Uterus (tissue), 4 donors: Measurements from ENCODE around the gene CCDC148. TPM values are rescaled to one million over a fixed set of nuclear protein-coding genes. Genes with fewer than 3 reads are reported as not detected.

Source experiments
- DNase-seq, 2 donors: peaks; one replicate each; pipeline ENCODE4 v3.0.0-alpha.2; 2019 to 2020
- H3K27ac ChIP-seq, 2 donors: fragments of 200-600 bp; sonication (generic); 1 replicate in 1 of 2; 2 replicates in 1 of 2; pipeline ENCODE4 v1.5.1; 2016 to 2018
- H3K27me3 ChIP-seq, 2 donors: fragments of 200-600 bp; sonication (generic); one replicate each; pipeline ENCODE4 v1.5.1; 2018 to 2019; ENCODE audit warnings: control low read depth in 1 of 2
- H3K36me3 ChIP-seq, 2 donors: fragments of 200-600 bp; sonication (generic); one replicate each; pipeline ENCODE4 v1.5.1; 2019; ENCODE audit warnings: control low read depth in 1 of 2
- H3K4me1 ChIP-seq, 2 donors: fragments of 200-600 bp; sonication (generic); one replicate each; pipeline ENCODE4 v1.5.1; 2018 to 2019; ENCODE audit warnings: control low read depth in 1 of 2
- H3K4me3 ChIP-seq, 2 donors: fragments of 200-600 bp; sonication (generic); 1 replicate in 1 of 2; 2 replicates in 1 of 2; pipeline ENCODE4 v1.5.1; 2018 to 2019; ENCODE audit warnings: mild to moderate bottlenecking in 1 of 2
- H3K9me3 ChIP-seq, 2 donors: fragments of 200-600 bp; sonication (generic); one replicate each; pipeline ENCODE4 v1.5.1; 2019; ENCODE audit warnings: control low read depth in 1 of 2
- CTCF ChIP-seq, 4 experiments: fragments of 200-600 bp in 2 of 4; fragments of 450-650 bp in 2 of 4; sonication (generic) in 2 of 4; IDR thresholded peaks; one replicate each; pipeline ENCODE4 v1.5.1; 2016 to 2019; ENCODE audit warnings: antibody characterized with exemption in 4 of 4, mild to moderate bottlenecking in 2 of 4, moderate library complexity in 1 of 4
- POLR2A ChIP-seq, 2 donors: fragments of 450-650 bp; IDR thresholded peaks; one replicate each; pipeline ENCODE4 v1.6.1; 2016; ENCODE audit warnings: antibody characterized with exemption in 2 of 2, mild to moderate bottlenecking in 1 of 2, moderate library complexity in 1 of 2
- intact Hi-C: fragments of 100-400 bp; cut with DNase I; formaldehyde crosslinking; loops from one replicate; pipeline ENCODE4 v1.15.1; 2023; ENCODE audit warnings: low total_unique reads
- total RNA-seq, 4 donors: library from RNA; depleted of rRNA in 3 of 4; stranded (reverse); fragments of >200 nt in 3 of 4; gene quantifications; one replicate each; pipeline versions ENCODE4 v1.1.0 to v1.2.4, GENCODE V29; 2014 to 2023
- donor health status: DM: yes; HTN: yes; CAD: no.

CCDC148 gene
- total RNA-seq, 4 donors from 2014 or later, result 0.77 to 9.7 (median 3.0) TPM; not detected in 1

DNA sequence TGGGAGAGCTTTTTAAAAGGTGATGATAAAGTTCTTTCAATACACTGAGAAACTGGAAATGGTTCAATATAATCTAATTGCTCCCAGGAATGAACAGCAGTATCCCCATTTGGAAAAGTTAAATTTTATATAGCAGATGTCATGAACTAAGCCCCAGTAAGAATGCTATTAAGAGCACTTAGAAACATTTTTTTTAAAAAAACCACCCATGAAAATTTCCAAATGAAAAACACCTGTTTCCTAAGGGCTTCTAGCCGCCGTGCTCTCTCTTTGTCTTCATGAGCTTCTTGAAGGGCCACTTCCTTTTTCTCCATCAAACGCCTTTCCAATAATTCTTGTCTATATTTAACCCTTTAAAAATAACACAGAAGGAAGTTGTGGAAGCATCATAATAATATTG lies 277.9 kb downstream of the CCDC148 start:
- H3K9me3 ChIP-seq, result no peaks in the 10 kb centered on the region
- H3K27me3 ChIP-seq, result no peaks in the 10 kb centered on the region
- no peaks in the 10 kb centered on the region for H3K4me1 ChIP-seq
- intact Hi-C loops, result no loop called here
- H3K27ac ChIP-seq, result no peak overlapping the region
- no peaks in the 10 kb centered on the region for H3K36me3 ChIP-seq
- no peak overlapping the region for H3K4me3 ChIP-seq
- TF ChIP-seq POLR2A (IDR thresholded peaks at IDR 0.05) (no peak), CTCF (IDR thresholded peaks at IDR 0.05) (no peak)
- no peak for DNase-seq

DNA sequence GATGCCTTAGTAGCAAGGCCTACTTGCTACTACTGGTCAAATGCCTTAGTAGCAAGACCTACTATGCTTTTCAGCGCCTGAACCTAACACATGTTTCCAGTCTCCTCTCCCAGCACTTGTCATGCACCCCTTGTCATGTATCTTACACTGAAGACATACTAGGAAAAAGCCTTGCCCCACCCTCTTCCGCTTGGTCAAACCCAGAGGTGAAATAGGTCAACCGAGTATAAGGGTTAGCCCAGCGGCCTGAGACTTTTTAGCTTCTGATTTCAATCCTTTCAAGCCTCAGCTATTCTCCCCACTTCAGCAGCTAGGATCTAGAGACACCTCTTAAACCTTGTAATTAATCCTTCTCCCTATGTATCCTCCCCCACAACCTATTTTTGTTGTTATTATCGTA lies 281.6 kb downstream of the CCDC148 start:
- H3K4me1 ChIP-seq, result no peaks in the 10 kb centered on the region
- no peak for DNase-seq
- H3K27ac ChIP-seq, result no peak overlapping the region
- H3K27me3 ChIP-seq, result no peaks in the 10 kb centered on the region
- H3K4me3 ChIP-seq, result no peak overlapping the region
- no peaks in the 10 kb centered on the region for H3K9me3 ChIP-seq
- no peak for TF ChIP-seq POLR2A (IDR thresholded peaks at IDR 0.05)
- no peak for TF ChIP-seq CTCF (IDR thresholded peaks at IDR 0.05)
- intact Hi-C loops, result no loop called here
- no peaks in the 10 kb centered on the region for H3K36me3 ChIP-seq

GRCh38 chr2:158174495-158174894 lies 282.1 kb downstream of the CCDC148 start:
- no peak overlapping the region for H3K4me3 ChIP-seq
- H3K27ac ChIP-seq, result no peak overlapping the region
- no peak for TF ChIP-seq POLR2A (IDR thresholded peaks at IDR 0.05)
- TF ChIP-seq CTCF (IDR thresholded peaks at IDR 0.05), result no peak
- DNase-seq, result no peak
- H3K27me3 ChIP-seq, result no peaks in the 10 kb centered on the region
- intact Hi-C loops, result no loop called here
- H3K36me3 ChIP-seq, result no peaks in the 10 kb centered on the region
- H3K4me1 ChIP-seq, result no peaks in the 10 kb centered on the region
- no peaks in the 10 kb centered on the region for H3K9me3 ChIP-seq

- intact Hi-C loops, result no loop called here
- Histone ChIP-seq H3K36me3 (no peaks in the 10 kb centered on the region), H3K4me3 (no peak overlapping the region), H3K27ac (no peak overlapping the region), H3K4me1 (no peaks in the 10 kb centered on the region), H3K27me3 (no peaks in the 10 kb centered on the region), H3K9me3 (no peaks in the 10 kb centered on the region)
- no peak for DNase-seq
- TF ChIP-seq CTCF (IDR thresholded peaks at IDR 0.05) (no peak), POLR2A (IDR thresholded peaks at IDR 0.05) (no peak)
These were observed 283.8 kb downstream of the CCDC148 start for GRCh38 chr2:158172719-158173118.

GRCh38 chr2:158154596-158154995 lies 302.0 kb downstream of the CCDC148 start:
- no peak for DNase-seq
- no peaks in the 10 kb centered on the region for H3K27me3 ChIP-seq
- H3K36me3 ChIP-seq, result no peaks in the 10 kb centered on the region
- TF ChIP-seq POLR2A (IDR thresholded peaks at IDR 0.05) (no peak), CTCF (IDR thresholded peaks at IDR 0.05) (no peak)
- intact Hi-C loops, result no loop called here
- no peak overlapping the region for H3K4me3 ChIP-seq
- no peaks in the 10 kb centered on the region for H3K9me3 ChIP-seq
- no peak overlapping the region for H3K27ac ChIP-seq
- H3K4me1 ChIP-seq, result no peaks in the 10 kb centered on the region
